KG1 (cell line): ENCODE results near the gene SLC41A1.
A peak's percentile ranks its signal among the peaks of the same experiment; 100 is the strongest.

Source experiments
- DNase-seq: peaks from one replicate; lab custom pipeline; 2025; lab: John Stamatoyannopoulos, UW

Gene SLC41A1

DNA sequence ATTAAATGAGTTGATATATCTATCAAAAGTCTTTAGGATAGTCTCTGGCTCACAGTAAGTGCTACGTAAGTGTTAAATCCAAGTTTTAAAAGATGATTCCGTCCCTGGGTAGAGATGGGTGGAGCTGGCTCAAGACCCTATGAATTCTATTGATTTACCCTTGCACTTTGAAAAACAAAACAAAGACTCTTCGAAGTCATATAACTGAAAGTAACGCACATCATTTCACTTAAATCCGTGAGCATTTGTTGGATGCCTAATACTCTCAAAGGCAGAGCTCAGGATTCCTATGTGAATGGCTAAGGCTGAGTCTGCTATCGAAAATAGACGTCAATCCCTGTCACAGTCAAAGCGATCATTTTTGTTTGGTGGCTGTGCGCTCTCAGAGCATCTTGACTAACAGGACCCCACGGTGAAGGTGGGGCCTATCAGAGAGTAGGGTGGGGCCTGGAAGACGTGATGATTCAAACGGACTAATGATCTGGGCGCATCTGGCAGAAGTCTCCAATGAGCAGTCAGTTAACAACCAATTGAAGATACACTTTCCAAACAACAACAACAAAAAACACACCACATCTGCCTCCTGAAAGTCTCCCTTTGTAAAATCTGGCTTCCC is 61.9 kb downstream of the SLC41A1 start:
- DNase-seq, result no peak

DNA sequence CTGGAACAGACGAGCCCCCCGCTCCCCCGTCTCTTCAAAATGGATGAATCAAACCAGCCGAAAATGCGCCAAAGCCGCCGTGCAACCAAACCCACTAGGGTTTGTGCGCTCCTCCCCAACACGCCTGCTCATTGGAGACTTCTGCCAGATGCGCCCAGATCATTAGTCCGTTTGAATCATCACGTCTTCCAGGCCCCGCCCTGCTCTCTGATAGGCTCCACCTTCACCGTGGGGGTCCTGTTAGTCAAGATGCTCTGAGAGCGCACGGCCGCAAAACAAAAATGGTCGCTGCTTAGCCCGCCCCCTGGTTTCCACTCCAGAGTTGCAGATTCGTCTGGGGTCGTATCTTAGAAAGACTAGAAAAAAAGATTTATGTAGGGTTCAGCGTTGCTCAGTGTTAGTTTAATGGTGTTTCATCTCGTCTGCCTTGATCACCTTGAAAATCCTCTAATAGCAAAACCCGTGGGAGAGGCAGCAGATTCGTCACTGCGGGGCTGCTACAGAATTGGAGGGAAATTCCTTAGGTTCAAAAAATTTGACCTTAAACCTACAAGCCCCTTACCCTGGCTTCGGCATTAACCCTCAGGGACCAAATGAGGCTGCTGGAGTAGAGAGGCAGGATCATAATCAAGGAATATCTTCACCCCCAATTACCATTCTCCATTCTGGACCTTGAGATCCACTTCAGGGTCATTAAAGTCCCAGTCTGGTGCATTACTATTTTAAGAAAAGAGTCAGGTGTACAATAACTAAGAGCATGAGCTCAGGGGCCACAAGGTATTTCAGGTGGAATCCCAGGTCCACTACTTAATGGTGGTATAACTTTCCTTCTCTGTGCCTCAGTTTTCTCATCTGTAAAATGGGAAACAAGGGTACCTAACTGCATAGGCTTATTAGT is 62.6 kb downstream of the SLC41A1 start, which contains the start of gene NUCKS1:
NUCKS1 (minus strand) TSS at position 45 of the 898 bp plus-strand sequence. CDS start 209 bp downstream, outside the sequence.
- DNase-seq, result peak; percentile 97

DNA sequence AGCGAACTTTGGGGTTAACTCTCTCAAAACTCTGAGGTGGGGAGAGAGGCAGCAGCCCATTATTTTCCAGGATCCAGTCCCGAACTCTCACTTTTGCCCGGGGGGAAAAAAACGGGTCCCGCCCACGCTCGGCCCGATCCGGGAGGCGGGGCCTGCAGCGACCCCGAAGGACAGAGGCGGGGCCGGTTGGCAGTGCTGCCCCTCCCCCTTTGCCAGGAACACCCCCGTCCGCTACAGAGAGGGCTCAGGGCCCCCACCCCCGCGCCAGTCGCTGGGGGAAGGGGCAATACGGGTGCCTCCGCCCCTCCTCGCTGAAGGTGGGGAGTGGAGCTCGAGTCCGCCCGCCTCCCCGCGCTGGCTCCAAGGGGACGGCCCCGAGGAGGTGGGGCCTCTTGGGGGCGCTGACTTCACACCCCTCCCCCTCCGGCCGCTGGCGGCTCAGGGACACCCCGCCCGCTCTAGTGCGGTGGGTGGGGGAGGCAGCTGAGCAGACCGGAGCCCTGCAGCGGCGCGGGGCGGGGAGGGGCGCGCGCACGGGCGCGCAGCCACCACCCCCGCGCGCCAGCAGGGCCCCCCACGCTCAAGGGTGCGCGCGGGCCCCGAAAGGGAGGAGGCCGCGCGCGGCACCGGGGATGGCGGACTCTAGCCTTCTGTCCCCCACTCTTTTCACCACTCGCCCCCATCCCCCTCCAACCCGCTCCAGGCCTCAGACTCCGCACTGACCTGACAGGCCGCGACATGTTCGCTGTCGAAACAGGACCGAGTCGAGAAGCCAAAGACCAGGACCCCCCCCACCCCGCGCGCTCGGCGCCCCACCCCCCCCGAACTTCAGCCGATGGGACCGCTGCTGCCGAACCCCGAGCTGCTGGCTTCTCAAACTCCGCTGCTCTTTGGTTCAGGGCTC is 63.5 kb downstream of the SLC41A1 start:
- DNase-seq, result peak; percentile 82

DNA sequence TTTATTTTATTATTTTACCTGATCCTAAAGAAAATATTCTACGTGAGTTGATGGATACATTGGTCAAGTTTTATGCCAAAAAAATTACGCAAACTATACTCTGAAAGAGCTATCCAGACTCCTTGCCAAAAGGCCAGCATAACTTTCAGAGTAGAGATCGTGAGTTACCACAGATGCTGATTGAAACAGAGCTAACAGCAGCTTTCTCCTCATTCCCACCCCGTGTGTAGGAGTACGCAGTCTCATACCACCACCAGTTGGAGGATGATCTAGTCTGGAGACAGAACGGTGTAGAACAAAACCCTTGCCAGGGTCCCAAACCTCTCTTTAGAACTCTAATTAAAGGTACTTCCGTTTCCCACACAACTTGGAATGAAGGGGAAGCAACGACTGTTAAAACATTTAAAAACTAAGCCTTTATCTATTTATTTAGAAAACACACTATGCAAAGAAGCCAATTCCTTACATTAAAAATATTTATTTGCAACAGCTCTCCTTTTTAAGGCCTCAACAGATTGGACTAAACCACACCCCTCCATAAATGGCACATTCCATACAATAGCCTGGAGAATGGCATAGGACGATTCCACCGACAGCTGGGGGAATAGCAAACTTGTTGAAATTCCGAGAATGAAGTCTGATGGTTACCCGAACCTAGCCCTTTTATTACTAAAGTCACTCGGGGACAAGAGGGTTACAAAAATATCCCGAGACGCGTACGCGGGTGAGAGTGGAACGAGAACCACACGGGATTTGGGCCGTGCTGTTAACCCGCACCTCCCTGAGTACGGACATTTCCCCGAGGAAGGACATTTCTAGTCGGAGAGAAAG is 64.4 kb downstream of the SLC41A1 start:
- peak; percentile 82 for DNase-seq

DNA sequence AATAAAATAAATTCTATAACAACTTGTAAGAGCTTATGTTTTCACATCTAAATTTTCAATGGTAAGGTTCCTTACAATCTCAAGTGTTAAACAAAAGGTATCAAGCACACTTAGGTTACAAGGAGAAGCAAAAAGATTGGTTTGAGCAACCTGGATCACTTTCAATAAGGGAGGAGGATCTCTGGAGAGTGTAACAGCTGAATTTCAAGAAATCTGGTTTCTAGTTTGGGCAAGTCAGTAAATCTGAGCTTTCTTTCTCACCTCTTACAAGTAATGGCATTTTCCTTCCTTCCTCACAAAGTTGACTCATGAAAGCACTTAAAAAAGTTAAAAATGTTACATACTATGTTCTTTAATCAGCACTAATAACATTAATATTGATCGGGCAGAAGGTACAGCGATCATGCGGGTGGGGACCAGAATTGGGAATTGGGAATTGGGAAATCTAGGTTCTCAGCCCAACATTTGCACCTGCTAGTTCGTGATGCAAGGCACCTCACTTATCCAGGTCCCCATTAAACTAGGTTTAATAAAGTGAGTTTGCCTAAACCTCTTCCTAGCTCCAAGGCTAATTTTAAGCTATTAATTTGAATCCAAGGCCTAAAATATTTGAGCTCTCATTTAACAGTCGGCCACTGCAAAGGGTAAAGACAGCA is 66.1 kb downstream of the SLC41A1 start:
- no peak for DNase-seq

DNA sequence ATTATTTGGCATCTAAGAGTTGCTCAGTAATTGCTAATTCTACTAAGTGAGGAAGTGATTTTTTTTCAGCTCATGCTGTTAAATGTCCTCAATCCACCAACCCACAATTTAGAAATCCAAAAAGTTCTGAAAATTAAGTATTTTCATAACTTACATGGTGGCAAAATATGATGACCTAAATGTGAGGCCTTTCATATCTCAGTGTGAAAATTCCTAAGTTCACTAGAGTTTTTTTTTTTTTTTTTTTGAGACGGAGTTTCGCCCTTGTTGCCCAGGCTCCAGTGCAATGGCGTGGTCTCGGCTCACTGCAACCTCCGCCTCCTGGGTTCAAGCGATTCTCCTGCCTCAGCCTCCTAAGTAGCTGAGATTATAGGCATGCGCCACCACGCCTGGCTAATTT is 68.6 kb downstream of the SLC41A1 start:
- no peak for DNase-seq

DNA sequence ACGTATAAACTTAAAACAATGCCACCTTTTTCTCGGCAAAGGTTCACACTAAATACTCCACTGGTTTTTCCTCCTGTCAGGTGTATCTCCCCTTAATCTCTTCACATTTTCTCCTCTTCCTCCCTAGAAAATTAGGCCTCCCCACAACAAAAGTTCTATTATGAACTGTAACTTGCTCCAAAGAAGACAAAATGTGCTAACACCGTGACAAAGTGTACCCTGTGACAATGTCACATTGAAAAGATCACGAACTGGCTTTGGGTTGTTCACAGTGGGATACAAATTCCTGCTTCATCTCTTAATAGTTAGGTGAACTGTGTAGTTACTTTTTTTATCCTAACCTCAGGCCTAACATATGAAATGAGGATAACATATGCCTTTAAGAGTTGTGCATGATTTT is 69.0 kb downstream of the SLC41A1 start:
- DNase-seq, result no peak

DNA sequence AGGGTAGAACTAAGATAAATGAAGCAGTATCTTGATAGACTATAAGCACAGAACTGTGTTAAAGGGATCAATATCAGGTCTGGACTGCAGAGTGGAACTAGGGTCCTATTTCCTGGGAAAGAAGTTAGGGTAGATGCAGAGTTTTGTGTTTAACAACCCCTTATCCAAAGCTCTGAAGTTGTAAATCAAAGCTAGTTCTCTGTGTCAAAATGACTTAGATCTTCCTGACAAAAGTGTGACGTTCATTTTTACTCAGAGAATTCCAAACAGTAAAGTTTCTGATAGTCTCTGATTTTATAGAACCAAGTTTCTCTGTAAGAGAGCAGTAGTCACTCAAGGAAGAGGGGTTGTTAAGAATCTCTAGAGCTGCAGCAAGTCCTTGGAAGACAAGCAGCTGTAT is 71.3 kb downstream of the SLC41A1 start:
- DNase-seq, result no peak

DNA sequence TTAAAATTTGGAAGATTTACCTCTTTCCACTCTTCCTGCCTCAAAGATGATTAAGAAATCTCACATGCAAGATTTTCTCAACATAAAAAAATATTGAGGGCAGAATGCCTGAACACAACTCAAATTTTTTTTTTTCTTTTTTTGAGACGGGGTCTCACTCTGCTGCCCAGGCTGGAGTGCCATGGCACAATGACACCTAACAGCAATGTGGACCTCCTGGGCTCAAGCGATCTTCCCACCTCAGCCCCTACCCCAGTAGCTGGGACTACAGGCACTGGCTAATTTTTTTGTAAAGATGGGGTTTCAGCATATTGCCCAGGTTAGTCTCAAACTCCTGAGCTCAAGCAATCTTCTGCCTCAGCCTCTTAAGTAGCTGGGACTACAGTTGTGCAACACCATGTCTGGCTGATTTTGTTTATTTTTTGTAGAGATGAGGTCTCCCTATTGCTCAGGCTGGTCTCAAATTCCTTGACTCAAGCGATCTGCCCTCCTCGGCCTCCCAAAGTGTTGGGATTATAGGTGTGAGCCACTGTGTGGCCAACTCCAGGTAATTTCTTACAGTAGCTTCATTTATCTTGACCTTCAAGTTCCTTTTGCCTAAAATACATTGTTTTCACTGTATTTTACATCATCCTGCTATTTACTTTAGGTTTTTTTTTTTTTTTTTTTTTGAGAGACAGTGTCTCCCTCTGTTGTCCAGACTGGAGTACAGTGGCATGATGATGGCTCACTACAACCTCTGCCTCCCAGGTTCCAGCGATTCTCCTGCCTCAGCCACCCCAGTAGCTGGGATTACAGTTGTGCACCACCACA is 73.4 kb downstream of the SLC41A1 start:
- no peak for DNase-seq
